ENCODE results near the gene PSTPIP2.

DNA sequence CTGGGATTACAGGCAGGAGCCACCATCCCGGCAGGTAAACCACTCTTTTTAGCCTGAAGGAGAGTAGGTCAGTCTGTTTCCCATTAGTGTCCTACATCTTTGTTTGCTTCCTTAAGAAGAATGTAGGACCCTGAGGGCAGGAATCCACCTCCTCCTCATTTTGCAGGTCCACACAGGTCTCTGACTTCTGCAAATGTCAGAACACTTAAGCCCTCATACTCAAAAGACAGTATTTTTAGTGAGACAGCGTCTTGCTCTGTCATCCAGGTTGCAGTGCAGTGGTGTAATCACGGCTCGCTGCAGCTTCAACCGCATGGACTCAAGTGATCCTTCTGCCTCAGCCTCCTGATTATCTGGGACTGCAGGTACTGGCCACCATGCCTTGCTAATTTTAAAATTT lies 9.3 kb downstream of the PSTPIP2 start:
- TF ChIP-seq, protein P1, sequence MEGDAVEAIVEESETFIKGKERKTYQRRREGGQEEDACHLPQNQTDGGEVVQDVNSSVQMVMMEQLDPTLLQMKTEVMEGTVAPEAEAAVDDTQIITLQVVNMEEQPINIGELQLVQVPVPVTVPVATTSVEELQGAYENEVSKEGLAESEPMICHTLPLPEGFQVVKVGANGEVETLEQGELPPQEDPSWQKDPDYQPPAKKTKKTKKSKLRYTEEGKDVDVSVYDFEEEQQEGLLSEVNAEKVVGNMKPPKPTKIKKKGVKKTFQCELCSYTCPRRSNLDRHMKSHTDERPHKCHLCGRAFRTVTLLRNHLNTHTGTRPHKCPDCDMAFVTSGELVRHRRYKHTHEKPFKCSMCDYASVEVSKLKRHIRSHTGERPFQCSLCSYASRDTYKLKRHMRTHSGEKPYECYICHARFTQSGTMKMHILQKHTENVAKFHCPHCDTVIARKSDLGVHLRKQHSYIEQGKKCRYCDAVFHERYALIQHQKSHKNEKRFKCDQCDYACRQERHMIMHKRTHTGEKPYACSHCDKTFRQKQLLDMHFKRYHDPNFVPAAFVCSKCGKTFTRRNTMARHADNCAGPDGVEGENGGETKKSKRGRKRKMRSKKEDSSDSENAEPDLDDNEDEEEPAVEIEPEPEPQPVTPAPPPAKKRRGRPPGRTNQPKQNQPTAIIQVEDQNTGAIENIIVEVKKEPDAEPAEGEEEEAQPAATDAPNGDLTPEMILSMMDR (IDR thresholded peaks at IDR 0.05) = no peak
- TF ChIP-seq POLR2A (IDR thresholded peaks at IDR 0.05) (no peak), POLR2AphosphoS5 (IDR thresholded peaks at IDR 0.05) (no peak)

All from prostate gland (tissue), 2 donors.